ENCODE results near the gene TEX55.
"Not testable (repeated sequence)": the region's sequence is repeated elsewhere in the genome, so short reads cannot be mapped to it uniquely, and the experiment has no call there.

TEX55 gene

DNA sequence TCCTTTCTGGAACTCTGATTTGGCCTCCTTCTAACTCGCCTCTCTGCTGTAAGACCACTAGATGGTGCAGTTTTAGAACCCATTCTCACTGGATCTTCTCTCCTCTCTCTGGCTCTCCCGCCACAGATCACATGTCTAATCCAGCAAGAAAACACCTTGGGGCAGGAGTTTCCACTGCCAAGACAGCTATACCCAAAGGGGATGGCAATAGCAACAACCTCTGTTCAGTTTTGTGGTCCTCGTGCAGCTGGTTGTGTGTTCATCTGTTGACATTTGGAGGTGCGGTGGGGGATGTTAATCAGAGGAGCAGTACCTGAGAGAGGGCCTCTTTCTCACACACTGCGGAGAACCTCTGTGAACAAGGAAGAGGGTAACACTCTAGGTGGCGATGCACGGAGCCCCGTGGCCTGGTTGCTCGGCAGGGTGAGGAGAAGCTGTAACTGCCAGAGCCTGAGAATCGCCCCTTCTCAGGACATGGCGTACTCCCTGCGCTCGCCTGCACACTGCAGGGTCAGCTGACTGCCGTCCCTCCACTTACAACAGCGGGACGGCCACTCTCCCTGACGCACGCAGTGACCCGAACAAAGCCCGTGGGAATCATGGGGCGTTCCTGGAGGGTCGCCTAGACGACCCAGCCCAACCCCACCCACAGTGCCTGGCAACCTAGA is at the start of gene TEX55:
TEX55 (plus strand) TSS at position 666 of the 668 bp plus-strand sequence. CDS start 25 bp downstream, outside the sequence.
- DNase-seq: peak; percentile 21 to 78

DNA sequence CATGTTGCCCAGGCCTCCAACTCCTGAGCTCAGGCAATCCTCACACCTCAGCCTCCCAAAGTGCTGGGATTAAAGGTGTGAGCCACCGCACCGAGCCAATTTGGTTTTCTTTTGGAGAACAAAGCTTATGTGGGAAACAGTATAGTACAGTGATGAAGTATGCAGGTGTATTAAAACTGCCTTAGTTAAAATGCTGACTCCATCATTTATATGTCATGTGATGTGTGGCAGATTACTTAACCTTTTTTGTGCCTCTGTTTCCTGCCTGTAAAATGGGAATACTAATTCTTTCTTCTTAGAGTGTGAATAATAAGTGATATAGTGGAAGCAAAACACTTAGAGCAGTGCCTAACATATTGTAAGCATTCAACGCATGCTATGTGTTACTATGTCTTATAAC is 48.0 kb upstream of the TEX55 start:
- DNase-seq: no peak

DNA sequence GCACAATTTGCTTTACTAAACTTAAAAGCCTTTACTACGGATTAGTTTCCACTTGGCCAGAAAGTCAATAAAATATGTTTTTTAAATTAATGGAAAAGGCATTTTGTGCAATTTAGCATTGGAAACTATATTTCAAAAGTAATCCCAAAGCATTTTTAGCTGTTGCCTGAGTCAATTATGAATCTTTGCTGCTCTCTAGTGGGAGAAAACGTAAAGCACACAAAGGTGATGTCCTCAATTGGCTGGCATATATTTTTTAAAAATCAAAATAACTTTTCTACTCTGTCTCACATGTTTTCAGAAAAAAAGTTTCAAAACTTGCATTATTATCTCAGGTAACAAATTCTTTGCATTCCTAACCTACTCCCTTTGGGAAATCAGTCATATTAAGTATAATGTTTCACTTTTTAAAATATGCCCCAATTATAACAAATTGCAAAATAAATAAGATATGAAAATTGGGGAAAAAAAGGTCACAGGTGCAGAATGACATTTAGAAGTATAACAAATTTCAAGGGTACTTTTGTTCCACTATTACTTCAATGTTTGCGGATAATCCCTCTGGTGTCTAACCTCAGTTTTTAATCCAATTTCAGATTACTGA is 47.2 kb upstream of the TEX55 start:
- peak; percentile 83 to 86 for DNase-seq

DNA sequence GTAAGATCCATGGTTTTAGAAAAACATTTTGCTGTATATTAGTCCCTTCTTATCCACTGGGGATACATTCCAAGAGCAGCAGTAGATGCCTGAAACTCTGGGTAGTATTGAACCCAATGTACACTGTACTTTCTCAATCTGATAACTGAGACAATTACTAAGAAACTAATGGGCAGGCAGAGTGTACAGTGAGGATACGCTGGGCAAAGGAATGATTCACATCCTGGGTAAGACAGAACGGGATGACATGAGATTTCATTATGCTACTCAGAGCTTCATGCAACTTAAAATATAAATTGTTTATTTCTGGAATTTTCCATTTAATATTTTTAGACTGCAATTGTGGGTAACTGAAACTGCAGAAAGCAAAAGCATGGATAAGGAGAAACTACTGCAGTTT is 46.2 kb upstream of the TEX55 start:
- no peak for DNase-seq

DNA sequence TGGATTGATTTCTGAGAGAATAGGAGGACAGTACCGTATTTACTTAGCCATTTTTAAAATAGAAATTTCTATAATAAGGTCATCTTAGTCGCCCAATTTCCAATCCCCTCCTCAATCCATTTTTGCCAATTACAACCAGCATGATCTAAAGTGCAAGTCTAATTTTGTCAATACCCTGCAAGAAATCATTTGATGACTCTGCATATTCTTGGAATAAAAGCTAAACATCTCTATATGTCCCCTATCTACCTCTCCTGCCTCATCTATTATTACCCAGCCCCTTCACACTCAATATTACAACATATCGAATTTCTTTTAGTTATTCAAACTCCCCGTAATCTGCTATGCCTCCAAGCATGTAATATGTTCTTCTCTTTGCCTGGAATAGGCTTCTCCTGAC is 41.9 kb upstream of the TEX55 start:
- no peak for DNase-seq

DNA sequence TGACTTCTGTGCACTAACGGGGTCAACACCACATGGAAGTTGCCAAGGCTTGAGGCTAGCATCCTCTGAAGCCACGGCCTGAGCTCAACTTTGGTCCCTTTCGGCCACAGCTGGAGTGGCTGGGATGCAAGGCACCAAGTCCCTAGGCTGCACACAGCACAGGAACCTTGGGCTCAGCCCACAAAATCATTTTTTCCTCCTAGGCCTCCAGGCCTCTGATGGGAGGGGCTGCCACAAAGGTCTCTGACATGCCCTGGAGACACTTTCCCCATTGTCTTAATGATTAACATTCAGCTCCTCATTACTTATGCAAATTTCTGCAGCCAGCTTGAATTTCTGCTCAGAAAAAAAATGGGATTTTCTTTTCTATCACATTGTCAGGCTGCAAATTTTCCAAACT is 27.6 kb upstream of the TEX55 start:
- DNase-seq: not testable (repeated sequence)

DNA sequence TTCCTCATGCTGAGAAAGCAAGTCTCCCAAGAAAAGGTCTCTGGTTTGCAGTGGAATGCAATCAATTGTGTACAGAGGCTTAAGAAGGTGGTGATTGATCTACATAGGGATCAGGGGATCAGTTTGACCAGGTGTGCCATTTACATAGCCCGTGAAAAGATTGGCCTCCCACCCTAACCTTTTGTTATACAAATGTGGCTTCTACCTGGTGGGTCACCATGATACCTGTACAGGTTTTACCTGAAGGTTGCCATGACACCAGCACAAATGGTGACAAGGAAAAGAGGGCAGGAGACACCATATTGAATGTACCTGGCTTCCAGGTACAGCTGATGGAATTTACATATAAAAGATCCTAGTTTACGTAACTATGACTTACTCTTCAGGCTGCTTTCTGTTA is 25.5 kb upstream of the TEX55 start:
- no peak for DNase-seq

DNA sequence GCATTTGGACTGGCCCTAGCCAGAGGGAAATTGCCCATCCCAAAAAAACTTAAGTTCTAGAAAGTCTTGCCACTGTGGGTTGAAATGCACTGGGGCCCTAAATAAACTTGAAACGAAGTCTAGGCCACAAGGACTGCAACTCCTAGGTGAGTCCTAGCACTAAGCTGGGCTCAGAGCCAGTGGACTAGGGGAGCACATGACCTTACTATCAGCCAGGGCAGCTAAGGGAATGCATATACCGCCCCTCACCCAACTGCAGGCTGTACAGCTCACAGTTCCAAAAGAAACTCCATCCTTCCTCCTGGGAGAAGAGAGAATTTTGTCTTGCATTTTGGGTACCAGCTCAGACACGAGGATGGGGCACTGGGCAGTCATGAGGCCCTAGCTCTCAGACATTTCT is 23.6 kb upstream of the TEX55 start:
- DNase-seq: no peak

DNA sequence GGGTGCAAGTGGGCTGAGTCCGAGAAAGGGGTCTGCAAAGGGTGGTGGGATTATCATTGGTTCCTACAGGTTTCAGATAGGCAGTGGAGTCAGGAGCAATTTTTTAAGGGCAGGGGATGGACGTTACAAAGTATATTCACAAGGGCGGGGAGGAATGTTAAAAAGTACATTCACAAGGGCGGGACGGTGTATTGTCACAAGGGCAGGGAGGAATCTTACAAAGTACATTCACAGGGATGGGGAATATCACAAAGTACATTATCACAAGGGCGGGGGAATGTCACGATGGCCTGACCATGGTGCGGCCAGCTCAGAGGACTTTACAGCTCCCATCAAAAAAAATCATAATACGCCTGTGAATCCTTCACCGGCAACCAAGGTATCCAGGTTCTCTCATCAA is 20.6 kb upstream of the TEX55 start:
- no peak for DNase-seq

DNA sequence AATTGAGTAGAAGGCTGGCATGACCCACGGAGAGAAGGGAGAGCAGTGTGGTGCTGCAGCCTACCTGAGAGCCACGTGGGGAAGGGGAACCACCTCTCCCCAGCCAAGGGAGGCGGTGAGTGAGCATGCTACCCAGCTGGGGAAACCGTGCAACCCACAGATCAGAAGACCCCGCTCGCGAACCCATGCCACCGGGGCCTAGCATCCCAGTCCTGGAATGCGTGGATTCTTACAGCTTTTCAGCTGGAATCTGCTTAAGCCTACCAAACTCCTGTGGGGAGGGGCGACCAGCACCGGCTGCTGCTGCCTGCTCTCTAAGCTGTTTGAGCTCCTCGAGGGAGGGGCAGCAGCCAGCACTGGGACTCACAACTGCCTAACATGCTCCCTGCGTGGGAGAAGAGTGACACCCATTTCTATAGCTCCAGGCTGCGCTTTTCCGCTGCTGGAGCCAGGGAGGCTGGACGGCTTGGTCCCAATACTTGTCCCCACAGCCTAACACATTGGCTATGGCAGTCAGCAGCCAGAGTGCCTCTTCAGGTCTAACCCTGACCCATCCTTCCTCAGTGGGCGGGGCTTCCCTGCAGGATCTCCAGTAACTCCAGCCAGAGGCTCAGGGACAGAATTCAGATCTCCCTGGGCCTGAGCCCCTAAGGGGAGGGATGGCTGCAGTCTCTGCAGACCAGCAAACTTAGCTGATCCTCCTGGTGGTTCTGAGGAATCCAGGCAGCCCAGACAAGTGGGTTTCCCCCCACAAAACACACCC is 20.0 kb upstream of the TEX55 start:
- DNase-seq: no peak

DNA sequence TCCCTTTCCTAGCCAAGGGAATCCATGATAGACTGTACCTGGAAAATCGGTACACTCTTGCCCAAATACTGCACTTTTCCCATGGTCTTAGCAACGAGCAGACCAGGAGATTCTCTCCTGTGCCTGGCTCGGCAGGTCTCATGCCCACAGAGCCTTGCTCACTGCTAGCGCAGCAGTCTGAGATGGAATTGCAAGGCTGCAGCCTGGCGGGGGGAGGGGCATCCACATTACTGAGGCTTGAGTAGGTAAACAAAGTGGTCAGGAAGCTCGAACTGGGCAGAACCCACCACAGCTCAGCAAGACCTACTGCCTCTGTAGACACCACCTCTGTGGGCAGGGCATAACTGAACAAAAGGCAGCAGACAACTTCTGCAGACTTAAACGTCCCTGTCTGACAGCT is 15.7 kb upstream of the TEX55 start:
- not testable (repeated sequence) for DNase-seq

DNA sequence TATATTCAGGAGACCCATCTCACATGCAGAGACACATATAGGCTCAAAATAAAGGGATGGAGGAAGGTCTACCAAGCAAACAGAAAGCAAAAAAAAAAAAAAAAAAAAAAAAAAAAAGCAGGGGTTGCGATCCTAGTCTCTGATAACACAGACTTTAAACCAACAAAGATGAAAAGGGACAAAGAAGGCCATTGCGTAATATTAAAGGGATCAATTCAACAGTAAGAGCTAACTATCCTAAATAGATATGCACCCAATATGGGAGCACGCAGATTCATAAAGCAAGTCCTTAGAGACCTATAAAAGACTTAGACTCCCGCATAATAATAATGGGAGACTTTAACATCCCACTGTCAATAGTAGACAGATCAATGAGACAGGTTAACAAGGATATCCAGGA is 13.7 kb upstream of the TEX55 start:
- DNase-seq: not testable (repeated sequence)

DNA sequence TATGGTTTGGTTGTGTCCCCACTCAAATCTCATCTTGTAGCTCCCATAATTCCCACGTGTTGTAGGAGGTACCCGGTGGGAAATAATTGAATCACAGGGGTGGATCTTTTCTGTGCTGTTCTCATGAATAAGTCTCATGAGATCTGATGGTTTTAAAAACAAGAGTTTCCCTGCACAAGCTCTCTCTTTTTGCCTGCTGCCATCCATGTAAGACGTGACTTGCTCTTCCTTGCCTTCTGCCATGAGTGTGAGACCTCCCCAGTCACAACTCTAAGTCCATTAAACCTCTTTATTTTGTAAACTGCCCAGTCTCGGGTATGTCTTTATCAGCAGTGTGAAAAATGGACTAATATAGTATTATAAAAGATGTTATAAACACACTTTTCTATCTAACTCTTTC is 6.6 kb upstream of the TEX55 start:
- not testable (repeated sequence) for DNase-seq

DNA sequence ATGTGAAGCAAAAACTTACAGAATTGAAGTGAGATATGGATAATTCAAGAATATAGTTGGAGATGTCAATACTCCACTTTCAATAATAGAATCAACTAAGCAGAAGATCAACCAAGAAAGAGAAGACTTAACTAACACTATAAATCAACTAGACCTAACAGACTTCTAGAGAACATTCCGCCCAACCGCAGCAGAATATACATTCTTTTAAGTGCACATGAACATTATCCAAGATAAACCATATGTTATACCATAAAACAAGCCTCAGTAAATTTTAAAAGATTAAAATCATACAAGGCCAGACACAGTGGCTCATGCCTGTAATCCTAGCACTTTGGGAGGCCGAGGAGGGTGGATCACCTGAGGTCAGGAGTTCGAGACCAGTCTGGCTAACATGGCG is 5.5 kb upstream of the TEX55 start:
- DNase-seq: no peak

DNA sequence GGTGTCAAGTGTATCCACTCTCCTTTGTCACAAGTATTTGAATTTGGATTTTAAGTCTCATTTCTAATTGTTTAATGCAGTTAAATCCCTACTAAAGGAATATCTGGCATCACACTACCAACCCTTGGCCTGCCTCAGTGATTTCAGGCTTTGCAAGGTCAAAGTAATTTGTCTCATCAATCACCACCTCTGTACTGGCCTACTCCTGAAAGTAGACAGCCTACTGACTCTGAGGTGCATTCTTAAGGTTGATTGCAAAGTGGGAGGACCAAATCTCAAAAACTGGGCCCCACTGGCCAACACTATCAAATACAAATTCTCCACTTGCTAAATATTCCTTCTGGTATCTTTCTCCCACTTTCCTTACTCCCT is 851 bp upstream of the TEX55 start:
- DNase-seq: no peak

DNA sequence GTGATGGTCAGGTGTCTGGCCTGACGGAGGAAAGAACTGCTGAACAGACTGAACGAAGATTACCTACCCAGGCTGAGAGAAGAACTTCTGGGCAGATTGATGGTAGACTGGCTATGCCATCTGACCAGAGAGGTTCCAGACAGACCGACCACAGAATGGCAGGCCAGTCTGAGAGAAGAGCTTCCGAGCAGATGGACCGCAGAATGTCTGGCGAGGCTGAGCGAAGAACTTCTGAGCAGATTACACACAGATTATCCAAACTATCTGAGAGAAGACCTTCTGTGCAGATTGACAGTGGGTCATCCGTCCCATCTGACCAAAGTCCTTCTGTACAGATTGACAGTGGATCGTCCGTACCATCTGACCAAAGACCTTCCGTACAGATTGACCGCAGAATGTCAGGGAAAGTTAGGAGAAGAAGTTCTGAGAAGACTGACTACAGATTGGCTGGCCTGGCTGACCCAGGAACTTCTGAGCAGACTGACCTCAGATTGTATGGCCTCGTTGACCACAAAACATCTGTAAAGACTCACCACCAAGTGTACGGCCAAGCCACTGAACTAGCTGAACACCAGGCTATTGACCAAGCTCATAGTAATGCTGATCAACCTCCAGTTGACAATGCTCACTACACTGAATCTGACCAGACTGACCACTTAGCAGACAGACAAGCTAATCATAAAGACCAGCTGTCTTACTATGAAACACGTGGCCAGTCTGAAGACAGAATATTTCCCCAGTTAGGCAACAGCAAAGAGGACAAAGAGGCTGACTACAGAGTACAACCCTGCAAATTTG is 812 bp downstream of the TEX55 start:
- no peak for DNase-seq

DNA sequence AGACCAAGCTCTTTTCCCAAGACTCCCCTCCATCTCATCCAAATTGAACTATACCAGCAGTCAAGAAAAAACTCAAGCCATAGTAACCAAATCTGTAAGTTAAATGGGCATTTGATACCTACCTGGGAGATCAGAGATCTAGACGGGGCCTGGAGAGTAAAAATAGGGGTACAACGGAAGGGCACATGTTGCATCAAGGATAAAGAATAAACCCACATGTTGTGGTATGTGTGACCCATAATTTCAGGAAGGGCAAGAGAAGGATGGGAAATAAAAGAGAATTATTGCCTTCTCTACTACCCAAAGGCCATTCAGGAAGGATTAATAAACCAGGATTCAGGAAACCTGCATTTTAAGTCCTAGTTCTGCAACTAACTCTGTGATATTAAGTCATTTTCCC is 1.5 kb downstream of the TEX55 start:
- DNase-seq: no peak

DNA sequence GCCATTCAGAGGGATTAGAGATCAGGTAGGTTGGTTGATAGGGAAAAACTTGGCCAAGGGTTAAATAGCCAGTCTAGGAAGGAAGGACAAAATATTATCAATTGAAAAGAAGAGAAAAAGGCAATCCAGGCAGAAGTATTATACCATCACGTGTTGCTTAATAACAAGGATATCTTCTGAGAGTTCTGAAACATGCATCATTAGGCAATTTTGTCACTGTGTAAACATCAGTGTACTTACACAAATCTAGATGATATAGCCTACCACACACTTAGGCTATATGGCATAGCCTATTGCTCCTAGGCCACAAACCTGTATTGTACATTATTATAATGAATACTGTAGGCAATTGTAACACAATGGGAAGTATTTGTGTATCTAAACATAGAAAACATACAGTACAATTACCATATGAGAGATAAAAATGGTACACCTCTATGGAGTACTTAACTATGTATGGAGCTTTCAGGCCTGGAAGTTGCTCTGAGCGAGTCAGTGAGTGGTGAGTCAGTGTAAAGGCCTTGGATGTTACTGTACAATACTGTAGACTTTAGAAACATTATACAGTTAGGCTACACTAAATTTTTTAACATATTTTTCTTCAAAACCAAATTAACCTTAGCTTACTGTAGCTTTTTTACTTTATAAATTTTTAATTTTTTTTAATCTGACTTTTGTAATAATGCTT is 2.7 kb downstream of the TEX55 start:
- no peak for DNase-seq

DNA sequence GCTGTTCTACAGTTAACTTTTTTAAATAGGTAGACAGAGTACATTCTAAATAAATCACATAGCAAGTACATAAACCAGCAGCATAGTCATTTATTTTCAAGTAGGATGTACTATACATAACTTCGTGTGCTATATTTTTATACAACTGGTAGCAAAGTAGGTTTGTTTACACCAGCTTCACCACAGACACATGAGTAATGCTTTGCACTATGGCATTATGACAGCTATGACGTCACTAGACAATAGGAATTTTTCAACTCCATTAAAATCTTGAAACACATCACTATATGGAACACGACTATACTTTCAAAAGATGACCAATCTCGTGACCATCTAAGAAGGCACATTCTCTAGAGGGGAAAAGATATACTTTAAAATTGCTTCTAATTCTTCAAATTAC is 3.5 kb downstream of the TEX55 start:
- no peak for DNase-seq

DNA sequence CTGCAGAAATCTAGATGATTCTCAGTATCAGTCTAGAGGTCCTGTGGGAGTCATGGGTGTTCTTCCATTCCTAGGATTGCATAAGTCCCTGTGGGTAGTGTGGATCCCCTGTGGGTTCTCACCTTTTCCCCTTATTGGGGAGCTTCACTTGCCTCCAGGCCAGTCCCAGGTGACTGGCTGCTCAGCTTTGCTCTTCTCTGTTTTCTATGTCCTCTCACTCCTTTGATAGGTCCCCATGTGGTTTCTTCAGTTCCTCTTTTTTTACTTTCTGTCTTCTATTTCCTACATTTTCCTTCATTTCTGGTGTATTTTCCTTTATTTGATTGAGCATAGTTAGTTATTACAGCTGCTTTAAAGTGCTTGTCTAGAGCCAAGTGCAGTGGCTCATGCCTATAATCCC is 10.9 kb downstream of the TEX55 start:
- no peak for DNase-seq

DNA sequence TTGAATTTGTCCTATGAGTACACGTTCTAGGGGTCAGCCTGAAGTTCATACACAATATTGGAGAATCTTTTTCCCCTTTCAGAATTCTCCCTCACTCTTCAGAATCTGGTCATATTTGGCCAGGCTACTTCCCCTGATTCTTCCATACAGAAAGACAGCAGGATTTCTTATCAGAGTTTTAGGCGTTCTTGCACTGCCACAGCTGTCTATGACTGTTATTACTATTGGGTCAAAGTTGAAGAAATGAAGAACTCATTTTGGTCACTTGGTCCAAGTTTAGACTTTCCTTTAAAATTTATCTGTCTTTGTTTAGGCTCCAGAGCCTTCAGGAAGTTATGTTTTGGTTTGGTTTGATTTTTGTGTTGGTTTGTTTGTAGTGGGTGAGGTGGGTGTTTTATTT is 12.0 kb downstream of the TEX55 start:
- no peak for DNase-seq

DNA sequence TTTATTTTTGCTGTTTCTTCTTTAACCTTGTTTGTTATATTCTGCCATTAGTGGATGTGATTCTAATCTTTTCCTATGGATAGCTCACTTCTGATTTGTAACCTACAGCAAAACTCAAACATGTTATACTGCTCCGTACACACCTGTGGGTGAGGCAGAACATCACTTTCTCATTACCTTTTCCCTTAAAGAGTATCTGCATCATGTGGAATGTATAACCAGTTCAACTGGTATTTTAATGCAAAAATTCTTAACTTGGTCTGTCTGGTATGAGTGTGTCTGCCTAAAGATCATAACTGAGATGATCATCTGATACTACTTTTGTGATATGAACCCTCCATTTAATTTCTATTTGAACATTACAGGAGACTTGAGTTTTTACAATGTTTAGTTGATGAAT is 14.4 kb downstream of the TEX55 start:
- no peak for DNase-seq

DNA sequence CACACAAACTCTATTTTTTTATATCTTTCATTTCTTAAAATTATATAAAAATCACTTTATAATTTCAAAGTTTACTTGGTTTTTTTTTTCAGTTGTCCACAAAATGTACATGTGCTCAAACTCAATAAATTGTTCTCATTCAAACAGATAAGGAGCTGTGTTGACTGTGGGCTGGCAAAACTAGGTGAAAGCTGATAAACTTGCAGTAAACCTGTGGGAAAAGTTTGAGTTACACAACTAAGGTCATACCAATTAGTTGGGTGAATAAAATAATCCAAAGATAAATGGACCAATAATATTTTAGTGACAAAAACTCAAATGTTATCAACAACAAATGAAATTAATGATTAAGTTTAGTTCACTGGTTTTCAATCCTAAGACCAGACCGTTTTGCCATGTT is 14.8 kb downstream of the TEX55 start:
- no peak for DNase-seq

Measured in NCI-H446 (cell line).